ENCODE results near the gene IL12RB1.
A peak's percentile ranks its signal among the peaks of the same experiment; 100 is the strongest.

Gene IL12RB1

GRCh38 chr19:18128044-18128443 is 41.3 kb upstream of the IL12RB1 start:
- H3K4me3 ChIP-seq (ENCODE audit: low read depth, low read length), result no peak overlapping the region
- peak; percentile 84 for DNase-seq (ENCODE audit: low read depth)
- TF ChIP-seq, protein P1, sequence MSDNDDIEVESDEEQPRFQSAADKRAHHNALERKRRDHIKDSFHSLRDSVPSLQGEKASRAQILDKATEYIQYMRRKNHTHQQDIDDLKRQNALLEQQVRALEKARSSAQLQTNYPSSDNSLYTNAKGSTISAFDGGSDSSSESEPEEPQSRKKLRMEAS (IDR thresholded peaks at IDR 0.05; ENCODE audit: low read depth, low read length), result peak; percentile 39; the same call in 1 of the 2 replicates
- no peak for TF ChIP-seq POLR2A (IDR thresholded peaks at IDR 0.05; ENCODE audit: extremely low read depth, insufficient read length)

DNA sequence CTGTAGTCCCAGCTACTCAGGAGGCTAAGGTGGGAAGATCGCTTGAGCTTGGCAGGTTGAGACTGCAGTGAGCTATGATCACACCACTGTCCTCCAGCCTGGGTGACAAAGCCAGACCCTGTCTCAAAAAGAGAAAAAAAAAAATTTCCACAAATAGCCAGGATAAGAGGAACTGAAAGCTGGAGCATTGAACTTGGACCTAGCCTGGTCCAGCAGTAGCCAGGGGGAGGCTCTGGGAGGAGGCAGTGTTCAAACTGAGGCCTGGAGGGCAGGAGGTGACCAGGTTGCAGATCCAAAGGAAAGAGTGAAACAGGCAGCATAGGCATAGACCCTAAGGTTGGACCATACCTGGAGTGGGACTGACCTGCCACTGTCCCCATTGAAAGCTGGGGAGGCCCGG is 39.4 kb upstream of the IL12RB1 start:
- TF ChIP-seq, protein P1 (IDR thresholded peaks at IDR 0.05; ENCODE audit: low read depth, low read length), result no peak
- TF ChIP-seq POLR2A (IDR thresholded peaks at IDR 0.05; ENCODE audit: extremely low read depth, insufficient read length), result no peak
- no peak for TF ChIP-seq CTCF (IDR thresholded peaks at IDR 0.05; ENCODE audit: low read depth, low read length)
- no peak for TF ChIP-seq MYC (IDR thresholded peaks at IDR 0.05; ENCODE audit: low read depth, low read length)
- H3K4me3 ChIP-seq (ENCODE audit: low read depth, low read length), result no peak overlapping the region
- DNase-seq (ENCODE audit: low read depth), result no peak

GRCh38 chr19:18123819-18124218 is 37.1 kb upstream of the IL12RB1 start:
- no peak for TF ChIP-seq CTCF (IDR thresholded peaks at IDR 0.05; ENCODE audit: low read depth, low read length)
- no peak for DNase-seq (ENCODE audit: low read depth)
- H3K4me3 ChIP-seq (ENCODE audit: low read depth, low read length), result no peak overlapping the region

DNA sequence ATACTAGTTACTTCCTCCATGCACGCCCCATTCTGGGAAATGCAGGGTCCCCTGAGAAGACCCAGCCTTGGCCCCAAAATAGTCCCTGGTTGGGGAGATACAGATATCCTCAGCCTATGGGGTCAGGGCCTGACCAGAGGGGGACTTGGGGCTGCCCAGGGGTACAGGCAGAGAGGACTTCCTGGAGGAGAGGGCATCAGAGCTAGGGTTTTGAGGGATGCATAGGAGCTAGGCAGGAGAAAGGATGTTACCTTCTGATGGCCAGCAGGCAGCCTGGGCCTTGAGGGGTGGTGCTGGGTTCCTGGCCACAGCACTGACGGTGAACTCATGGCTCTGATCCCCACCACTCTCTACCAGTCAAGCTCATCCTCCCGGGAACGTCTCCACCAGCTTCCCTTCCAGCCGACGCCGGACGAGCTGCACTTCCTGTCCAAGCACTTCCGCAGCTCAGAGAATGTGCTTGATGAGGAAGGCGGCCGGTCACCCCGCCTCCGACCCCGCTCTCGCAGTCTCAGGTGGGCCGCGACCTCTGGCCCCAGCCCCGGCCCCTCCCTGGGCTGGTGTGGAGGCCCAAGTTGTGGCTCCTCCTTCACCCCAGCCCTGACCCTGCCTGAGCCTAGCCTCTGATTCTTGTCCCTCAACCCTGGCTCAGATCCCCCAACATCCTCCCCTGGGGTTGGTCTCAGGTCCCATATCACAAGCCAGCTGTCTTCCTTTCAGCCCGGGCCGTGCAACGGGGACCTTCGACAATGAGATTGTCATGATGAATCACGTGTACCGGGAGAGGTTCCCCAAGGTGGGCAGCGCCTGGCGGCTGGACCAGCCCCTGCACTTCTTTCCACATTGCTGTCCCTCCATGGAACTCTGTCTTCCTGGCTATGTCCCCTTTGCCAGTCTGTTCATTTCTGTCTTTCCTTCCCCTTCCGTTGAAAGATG is 36.4 kb upstream of the IL12RB1 start:
- no peak for TF ChIP-seq CTCF (IDR thresholded peaks at IDR 0.05; ENCODE audit: low read depth, low read length)
- no peak for TF ChIP-seq MYC (IDR thresholded peaks at IDR 0.05; ENCODE audit: low read depth, low read length)
- TF ChIP-seq POLR2A (IDR thresholded peaks at IDR 0.05; ENCODE audit: extremely low read depth, insufficient read length), result no peak
- TF ChIP-seq, protein P1 (IDR thresholded peaks at IDR 0.05; ENCODE audit: low read depth, low read length), result no peak
- no peak for DNase-seq (ENCODE audit: low read depth)
- H3K4me3 ChIP-seq (ENCODE audit: low read depth, low read length), result no peak overlapping the region

- no peak overlapping the region for H3K4me3 ChIP-seq (ENCODE audit: low read depth, low read length)
- TF ChIP-seq POLR2A (IDR thresholded peaks at IDR 0.05; ENCODE audit: extremely low read depth, insufficient read length) (no peak), CTCF (IDR thresholded peaks at IDR 0.05; ENCODE audit: low read depth, low read length) (no peak), MYC (IDR thresholded peaks at IDR 0.05; ENCODE audit: low read depth, low read length) (no peak)
- TF ChIP-seq, protein P1 (IDR thresholded peaks at IDR 0.05; ENCODE audit: low read depth, low read length), result no peak
- DNase-seq (ENCODE audit: low read depth), result no peak
These were observed 35.7 kb upstream of the IL12RB1 start for GRCh38 chr19:18122424-18122823.

DNA sequence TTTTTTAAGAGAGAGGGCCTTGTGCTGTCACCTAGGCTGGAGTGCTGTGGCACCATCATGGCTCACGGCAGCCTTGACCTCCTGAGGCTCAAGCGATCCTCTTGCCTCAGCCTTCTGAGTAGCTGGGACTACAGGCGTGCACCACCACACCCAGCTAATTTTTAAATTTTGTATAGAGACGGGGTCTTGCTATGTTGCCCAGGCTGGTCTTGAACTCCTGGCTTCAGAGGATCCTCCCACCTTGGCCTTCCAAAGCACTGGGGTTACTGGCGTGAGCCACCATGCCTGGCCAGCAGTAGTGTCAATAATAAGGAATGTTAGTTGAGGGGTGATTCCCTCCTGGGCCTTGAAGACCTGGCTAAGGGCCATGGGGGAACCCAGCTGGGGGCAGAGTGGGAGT is 34.4 kb upstream of the IL12RB1 start:
- DNase-seq (ENCODE audit: low read depth), result no peak
- H3K4me3 ChIP-seq (ENCODE audit: low read depth, low read length), result no peak overlapping the region
- TF ChIP-seq MYC (IDR thresholded peaks at IDR 0.05; ENCODE audit: low read depth, low read length) (no peak), CTCF (IDR thresholded peaks at IDR 0.05; ENCODE audit: low read depth, low read length) (no peak), POLR2A (IDR thresholded peaks at IDR 0.05; ENCODE audit: extremely low read depth, insufficient read length) (no peak)
- TF ChIP-seq, protein P1 (IDR thresholded peaks at IDR 0.05; ENCODE audit: low read depth, low read length), result no peak

All from NB4 (cell line).